ENCODE results near the gene NPAS3.
A peak's percentile ranks its signal among the peaks of the same experiment; 100 is the strongest.

The NPAS3 gene

DNA sequence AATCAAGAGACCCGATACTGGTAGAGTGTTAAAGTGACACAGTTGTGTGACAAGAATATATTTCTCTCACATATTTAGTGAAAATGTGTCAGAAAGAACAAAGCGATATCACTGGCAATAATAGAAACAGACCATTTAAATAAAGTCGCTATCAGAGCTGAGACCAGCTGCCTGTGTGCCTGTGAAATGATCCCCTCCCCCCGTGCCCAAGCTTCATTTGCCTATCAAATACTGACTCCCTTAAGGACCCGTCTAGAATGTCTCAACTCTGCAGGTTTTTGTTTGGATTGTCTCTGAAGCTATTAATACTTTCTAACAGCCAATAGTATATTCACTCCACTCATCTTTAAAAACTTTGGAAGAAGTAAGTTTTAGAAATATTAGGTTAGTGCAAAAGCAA lies 913.3 kb downstream of the NPAS3 start:
- Histone ChIP-seq H3K4me1 (peaks cover 18% of the 10 kb centered on the region), H3K27me3 (ENCODE audit: low read depth) (no peaks in the 10 kb centered on the region), H3K36me3 (replicated peaks) (no peaks in the 10 kb centered on the region), H3K4me3 (no peak overlapping the region), H3K9me3 (no peaks in the 10 kb centered on the region)
- in situ Hi-C loops (cut with MboI; ENCODE audit: low sequenced_read_pairs) = no loop called here
- DNase-seq (ENCODE audit: low spot score in 2 of 2) = peak; percentile 55 to 64

All from HAP-1 (cell line).